ENCODE results near the gene BAG1.

The BAG1 gene

DNA sequence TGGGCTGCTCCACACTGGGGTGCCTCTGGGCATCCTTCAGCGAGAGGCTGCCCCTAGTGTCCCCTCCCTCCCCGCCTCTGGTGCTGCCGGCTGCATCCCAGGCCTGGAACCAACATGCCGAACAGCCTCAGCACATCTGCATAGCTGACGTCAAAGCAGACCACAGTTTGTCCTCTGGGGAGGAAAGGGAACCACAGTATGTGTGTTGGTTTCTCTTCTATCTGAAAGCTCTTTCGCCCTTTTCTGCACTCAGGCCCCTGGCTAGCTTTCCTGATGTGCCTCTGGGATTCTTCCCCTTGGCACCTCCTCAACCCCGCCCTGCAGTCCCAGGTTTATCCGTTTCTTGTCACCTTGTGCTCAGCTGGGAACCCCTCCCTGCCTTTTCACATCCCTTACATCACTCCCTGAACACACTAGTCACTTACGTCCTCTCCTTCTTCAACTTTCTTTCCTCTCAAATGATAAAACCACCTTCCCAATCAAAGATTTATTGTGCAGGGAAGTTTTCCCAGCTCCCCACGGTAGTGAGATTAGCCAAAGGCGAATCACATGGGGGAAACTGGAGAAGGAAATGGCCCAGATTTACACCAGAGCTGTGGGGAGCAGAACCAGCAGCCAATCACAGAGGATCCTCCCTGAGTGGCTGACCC lies 61.8 kb downstream of the BAG1 start:
- no peak for DNase-seq
